HL-60 (cell line): ENCODE measurements around the gene CALML6.

Experiments
- DNase-seq, 2 experiments: peaks; one replicate each; pipeline ENCODE4 v3.0.0-alpha.2; 2010 to 2020; ENCODE audit warnings: low read depth in 1 of 2, low spot score in 1 of 2
- H3K27ac ChIP-seq: fragments of 250-450 bp; sonication (Bioruptor Pico); replicated peaks from 2 replicates; pipeline ENCODE4 v1.5.1; 2020; ENCODE audit warnings: mild to moderate bottlenecking, moderate library complexity
- H3K27me3 ChIP-seq: fragments of 250-450 bp; sonication (Bioruptor Pico); 2 replicates; pipeline ENCODE4 v1.5.1; 2021; ENCODE audit warnings: mild to moderate bottlenecking, moderate library complexity; ENCODE audit not compliant: insufficient read depth, poor library complexity, severe bottlenecking
- H3K4me3 ChIP-seq: replicated peaks from 2 replicates; pipeline ENCODE4 v1.5.1; 2011; ENCODE audit warnings: mild to moderate bottlenecking, control low read depth, low read length; ENCODE audit not compliant: insufficient read depth
- GABPA ChIP-seq: IDR thresholded peaks from 2 replicates; pipeline ENCODE4 v1.6.1; 2012; ENCODE audit warnings: low read depth
- POLR2AphosphoS5 ChIP-seq: IDR thresholded peaks from 2 replicates; pipeline ENCODE4 v1.6.1; 2012; ENCODE audit warnings: low read depth
- SPI1 ChIP-seq: IDR thresholded peaks from 2 replicates; pipeline ENCODE4 v1.6.1; 2012; ENCODE audit warnings: low read depth, mild to moderate bottlenecking, borderline replicate concordance
- TF ChIP-seq, protein P1 (sequence below): IDR thresholded peaks from 2 replicates; pipeline ENCODE4 v1.6.1; 2012; ENCODE audit warnings: low read depth; ENCODE audit not compliant: insufficient replicate concordance
- TF ChIP-seq, protein P2 (sequence below): IDR thresholded peaks from one replicate; pipeline ENCODE4 v1.5.1; 2011; ENCODE audit warnings: low read length, control low read depth, inconsistent platforms; ENCODE audit not compliant: insufficient read depth

The CALML6 gene

DNA sequence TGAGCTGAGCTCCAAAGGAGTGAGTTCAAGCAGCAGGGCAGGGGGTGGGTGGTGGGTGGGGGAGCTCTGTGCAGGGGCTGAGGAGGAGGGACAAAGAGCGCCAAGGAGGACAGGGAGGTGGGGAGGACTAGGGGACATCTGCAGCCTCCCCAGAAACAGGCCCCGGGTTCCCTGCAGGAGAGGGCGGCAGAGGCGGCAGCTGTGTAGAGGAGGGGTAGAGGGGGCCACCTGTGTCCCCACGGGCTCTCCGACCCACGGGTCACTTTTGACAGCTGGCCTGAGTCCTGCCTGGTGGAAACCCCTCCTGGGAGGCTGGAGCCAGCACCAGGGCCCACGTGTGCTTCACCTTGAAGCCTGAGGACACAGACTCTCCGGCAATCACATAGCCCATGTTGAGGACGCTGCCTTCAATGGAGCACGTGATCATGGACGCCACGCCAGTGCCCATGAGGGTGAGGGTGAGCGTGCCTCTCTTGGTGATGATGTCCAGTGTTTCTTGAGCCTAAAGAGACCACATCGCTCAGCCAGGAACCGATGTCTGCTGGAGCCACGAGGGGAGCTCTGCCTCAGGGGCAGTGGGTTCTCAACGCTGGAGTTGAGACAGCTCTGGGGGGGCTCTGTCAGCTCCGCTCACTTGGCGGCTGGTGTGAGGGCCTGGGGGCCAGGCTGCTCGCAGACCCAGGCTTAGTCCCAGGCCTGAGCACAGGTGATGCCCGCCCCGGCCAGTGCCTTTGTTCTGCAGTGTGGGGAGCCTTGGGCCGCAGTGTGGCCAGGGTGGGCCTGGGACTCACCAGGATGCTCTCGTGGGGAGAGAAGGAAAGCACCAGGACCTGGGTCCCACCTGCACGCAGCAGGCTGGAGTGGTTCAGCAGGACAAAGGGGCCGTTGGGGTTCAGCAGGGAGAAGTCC is 10.6 kb downstream of the CALML6 start:
- Histone ChIP-seq H3K4me3 (no peak overlapping the region), H3K27me3 (peaks cover 7% of the 10 kb centered on the region), H3K27ac (no peak overlapping the region)
- no peak for DNase-seq
- no peak for TF ChIP-seq SPI1
- TF ChIP-seq, protein P1, sequence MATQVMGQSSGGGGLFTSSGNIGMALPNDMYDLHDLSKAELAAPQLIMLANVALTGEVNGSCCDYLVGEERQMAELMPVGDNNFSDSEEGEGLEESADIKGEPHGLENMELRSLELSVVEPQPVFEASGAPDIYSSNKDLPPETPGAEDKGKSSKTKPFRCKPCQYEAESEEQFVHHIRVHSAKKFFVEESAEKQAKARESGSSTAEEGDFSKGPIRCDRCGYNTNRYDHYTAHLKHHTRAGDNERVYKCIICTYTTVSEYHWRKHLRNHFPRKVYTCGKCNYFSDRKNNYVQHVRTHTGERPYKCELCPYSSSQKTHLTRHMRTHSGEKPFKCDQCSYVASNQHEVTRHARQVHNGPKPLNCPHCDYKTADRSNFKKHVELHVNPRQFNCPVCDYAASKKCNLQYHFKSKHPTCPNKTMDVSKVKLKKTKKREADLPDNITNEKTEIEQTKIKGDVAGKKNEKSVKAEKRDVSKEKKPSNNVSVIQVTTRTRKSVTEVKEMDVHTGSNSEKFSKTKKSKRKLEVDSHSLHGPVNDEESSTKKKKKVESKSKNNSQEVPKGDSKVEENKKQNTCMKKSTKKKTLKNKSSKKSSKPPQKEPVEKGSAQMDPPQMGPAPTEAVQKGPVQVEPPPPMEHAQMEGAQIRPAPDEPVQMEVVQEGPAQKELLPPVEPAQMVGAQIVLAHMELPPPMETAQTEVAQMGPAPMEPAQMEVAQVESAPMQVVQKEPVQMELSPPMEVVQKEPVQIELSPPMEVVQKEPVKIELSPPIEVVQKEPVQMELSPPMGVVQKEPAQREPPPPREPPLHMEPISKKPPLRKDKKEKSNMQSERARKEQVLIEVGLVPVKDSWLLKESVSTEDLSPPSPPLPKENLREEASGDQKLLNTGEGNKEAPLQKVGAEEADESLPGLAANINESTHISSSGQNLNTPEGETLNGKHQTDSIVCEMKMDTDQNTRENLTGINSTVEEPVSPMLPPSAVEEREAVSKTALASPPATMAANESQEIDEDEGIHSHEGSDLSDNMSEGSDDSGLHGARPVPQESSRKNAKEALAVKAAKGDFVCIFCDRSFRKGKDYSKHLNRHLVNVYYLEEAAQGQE = no peak
- no peak for TF ChIP-seq POLR2AphosphoS5
- TF ChIP-seq GABPA = no peak
- TF ChIP-seq, protein P2, sequence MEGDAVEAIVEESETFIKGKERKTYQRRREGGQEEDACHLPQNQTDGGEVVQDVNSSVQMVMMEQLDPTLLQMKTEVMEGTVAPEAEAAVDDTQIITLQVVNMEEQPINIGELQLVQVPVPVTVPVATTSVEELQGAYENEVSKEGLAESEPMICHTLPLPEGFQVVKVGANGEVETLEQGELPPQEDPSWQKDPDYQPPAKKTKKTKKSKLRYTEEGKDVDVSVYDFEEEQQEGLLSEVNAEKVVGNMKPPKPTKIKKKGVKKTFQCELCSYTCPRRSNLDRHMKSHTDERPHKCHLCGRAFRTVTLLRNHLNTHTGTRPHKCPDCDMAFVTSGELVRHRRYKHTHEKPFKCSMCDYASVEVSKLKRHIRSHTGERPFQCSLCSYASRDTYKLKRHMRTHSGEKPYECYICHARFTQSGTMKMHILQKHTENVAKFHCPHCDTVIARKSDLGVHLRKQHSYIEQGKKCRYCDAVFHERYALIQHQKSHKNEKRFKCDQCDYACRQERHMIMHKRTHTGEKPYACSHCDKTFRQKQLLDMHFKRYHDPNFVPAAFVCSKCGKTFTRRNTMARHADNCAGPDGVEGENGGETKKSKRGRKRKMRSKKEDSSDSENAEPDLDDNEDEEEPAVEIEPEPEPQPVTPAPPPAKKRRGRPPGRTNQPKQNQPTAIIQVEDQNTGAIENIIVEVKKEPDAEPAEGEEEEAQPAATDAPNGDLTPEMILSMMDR = no peak

DNA sequence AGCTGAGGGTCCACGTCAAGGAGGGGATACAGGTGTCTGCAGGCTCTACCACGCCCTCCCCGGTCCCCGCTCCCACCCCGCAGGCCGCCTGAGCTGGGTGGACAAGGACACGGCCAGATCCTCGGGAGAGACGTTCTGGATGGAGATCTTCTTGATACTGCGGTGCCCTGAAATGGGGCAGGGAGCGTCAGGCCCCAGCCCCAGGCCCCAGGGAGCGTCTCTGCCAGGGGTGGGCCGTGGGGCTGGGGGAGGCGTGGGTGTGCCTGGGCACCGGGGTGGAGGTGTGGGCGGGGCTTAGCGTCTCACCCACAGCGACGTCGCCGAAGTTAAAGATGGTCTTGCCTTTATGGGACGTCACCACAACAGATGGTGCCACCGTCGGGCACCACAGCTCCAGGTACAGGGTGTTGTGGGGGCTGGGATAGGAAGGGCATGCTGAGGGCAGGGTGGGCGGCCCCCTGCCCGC is 11.3 kb downstream of the CALML6 start:
- TF ChIP-seq GABPA = no peak
- no peak overlapping the region for H3K4me3 ChIP-seq
- H3K27me3 ChIP-seq = peaks cover 7% of the 10 kb centered on the region
- no peak for DNase-seq
- no peak overlapping the region for H3K27ac ChIP-seq

DNA sequence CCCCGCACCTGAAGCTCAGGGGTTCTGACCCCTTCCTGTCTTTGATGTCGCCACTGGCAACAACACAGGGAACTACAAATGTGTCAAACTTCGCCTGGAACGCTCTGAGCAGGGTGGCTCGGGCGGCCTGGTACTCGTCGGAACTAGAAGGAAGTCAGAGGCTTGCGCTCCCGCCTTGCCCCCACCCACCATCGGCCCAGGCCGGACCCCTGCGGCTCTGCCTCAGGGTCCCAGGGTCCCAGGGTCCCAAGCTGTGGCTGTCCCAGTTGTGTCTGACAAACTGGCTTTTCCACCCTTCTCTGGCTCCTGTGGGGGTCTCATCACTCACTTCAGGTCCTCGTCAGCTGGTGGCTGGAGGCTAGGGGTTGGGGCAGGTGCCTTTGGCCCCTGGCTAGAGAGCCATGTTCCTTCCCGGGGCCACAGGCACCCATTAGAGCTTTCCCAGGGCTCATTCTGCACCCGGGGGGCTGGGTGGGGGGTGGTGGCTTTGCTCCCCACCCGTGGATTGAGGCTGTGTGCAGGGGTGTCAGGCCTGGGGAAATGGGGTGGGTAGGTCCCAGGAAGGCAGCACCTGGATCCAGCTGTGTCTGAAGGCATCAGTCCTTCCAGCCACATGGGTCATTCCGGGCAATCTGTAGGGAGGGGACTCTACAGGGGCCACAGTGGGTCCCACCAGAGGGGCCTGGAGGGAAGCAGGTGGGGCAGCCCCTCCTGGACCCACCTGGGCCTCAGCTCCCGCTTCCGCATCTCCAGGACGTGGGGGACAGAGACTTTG is 12.0 kb downstream of the CALML6 start:
- Histone ChIP-seq H3K27me3 (peaks cover 7% of the 10 kb centered on the region), H3K27ac (no peak overlapping the region), H3K4me3 (no peak overlapping the region)
- no peak for DNase-seq
- TF ChIP-seq, protein P2 = no peak
- no peak for TF ChIP-seq GABPA
- TF ChIP-seq, protein P1 = no peak

DNA sequence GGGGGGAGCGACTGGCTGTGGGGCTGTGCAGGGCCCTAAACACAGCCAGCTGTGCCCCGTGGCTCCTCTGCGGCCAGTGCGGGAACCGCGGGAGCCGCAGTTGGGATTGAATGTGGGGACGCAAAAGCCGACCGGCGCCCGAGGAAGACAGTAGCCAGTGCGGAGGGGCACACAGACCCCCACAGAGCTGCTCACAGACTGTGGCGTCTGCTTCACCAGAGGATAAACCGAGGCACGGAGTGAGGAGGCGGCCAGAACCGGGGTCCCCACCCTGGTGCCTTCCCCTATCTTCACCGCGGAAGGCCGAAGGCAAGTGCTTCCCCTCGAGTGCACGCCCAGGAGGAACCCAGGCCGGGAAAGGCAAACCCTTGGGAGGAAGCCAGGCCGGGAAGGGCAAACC is 12.7 kb downstream of the CALML6 start:
- no peak for TF ChIP-seq SPI1
- TF ChIP-seq, protein P1 = no peak
- H3K4me3 ChIP-seq = no peak overlapping the region
- no peak overlapping the region for H3K27ac ChIP-seq
- no peak for DNase-seq
- peaks cover 7% of the 10 kb centered on the region for H3K27me3 ChIP-seq
